Measurements from ENCODE around the gene SMOC1. TPM values are rescaled to one million over a fixed set of nuclear protein-coding genes. Genes with fewer than 3 reads are reported as not detected.

Gene SMOC1
- total RNA-seq, 1 experiment from 2014 or later: 0.68 TPM

GRCh38 chr14:70005281-70005805, 126.1 kb downstream of the SMOC1 start:
- Histone ChIP-seq H3K9me3 (ENCODE audit: control insufficient read depth, low read depth, low read length) (no peaks in the 10 kb centered on the region), H4K20me1 (ENCODE audit: control insufficient read depth, insufficient read depth, insufficient read length) (no peaks in the 10 kb centered on the region), H4K8ac (replicated peaks; ENCODE audit: insufficient read length, low read depth, low read length) (no peak overlapping the region), H3K4ac (ENCODE audit: low read depth, low read length) (no peak overlapping the region), H3K79me2 (ENCODE audit: insufficient read depth, low read length) (no peaks in the 10 kb centered on the region), H3K14ac (ENCODE audit: insufficient read depth, low read length) (no peak overlapping the region), H3K27me3 (ENCODE audit: insufficient read depth, low read length) (no peaks in the 10 kb centered on the region; the same call in 1 of the 2 replicates), H2BK12ac (ENCODE audit: insufficient read length, low read depth, low read length) (no peak overlapping the region), H3K23me2 (ENCODE audit: insufficient read length, low read depth, low read length, poor library complexity, severe bottlenecking) (no peaks in the 10 kb centered on the region), H3K23ac (ENCODE audit: insufficient read length, low read depth, low read length) (no peak overlapping the region), H2BK20ac (ENCODE audit: low read depth, low read length, poor library complexity, severe bottlenecking) (no peak overlapping the region), H3K4me2 (ENCODE audit: insufficient read depth, insufficient read length, low read length) (no peak overlapping the region), H3K56ac (ENCODE audit: insufficient read length, low read depth, low read length) (no peak overlapping the region), H4K91ac (ENCODE audit: insufficient read length, low read depth, low read length) (no peak overlapping the region), H2BK120ac (ENCODE audit: low read depth, low read length, poor library complexity, severe bottlenecking) (no peak overlapping the region), H3K9ac (ENCODE audit: extremely low read depth, insufficient read length, low read length) (no peak overlapping the region), H2AK5ac (ENCODE audit: insufficient read length, low read length) (no peak overlapping the region), H3K4me1 (ENCODE audit: insufficient read depth, low read length) (peaks cover 2% of the 10 kb centered on the region; the same call in 1 of the 2 replicates), H3T11ph (ENCODE audit: low read length) (no peak overlapping the region), H2AFZ (ENCODE audit: low read length) (no peak overlapping the region), H3K79me1 (ENCODE audit: insufficient read depth, low read depth, low read length, poor library complexity, severe bottlenecking) (no peaks in the 10 kb centered on the region), H2BK5ac (ENCODE audit: insufficient read length, low read length) (no peak overlapping the region), H4K5ac (ENCODE audit: insufficient read length, low read depth, low read length) (no peak overlapping the region), H3K18ac (ENCODE audit: insufficient read length, low read depth, low read length) (no peak overlapping the region), H2BK15ac (ENCODE audit: low read depth, low read length) (no peak overlapping the region), H3K27ac (ENCODE audit: insufficient read length, low read depth, low read length) (no peak overlapping the region)
- no peaks in the 10 kb centered on the region for H3K9me3 Mint-ChIP-seq
- H3K27me3 Mint-ChIP-seq (ENCODE audit: low read depth): peaks cover 6% of the 10 kb centered on the region; the same call in 1 of the 2 replicates
- no peak for DNase-seq
- WGBS (ENCODE audit: extremely low coverage, insufficient read length, low lambda C conversion rate): no CpG with 5 or more reads among the region's 5 CpGs
- no peak for TF ChIP-seq CTCF (conservative IDR thresholded peaks at IDR 0.05)
- no peaks in the 10 kb centered on the region for H3K36me3 Mint-ChIP-seq (ENCODE audit: insufficient read depth in 1 of 3, low read depth in 3 of 3)
- peaks cover 17 to 18% of the 10 kb centered on the region in 2 experiments for H3K4me1 Mint-ChIP-seq
- no peak overlapping the region for H3K27ac Mint-ChIP-seq
- no peak overlapping the region for H3K4me3 Mint-ChIP-seq

All from H9 (cell line).